Measurements from ENCODE around the gene EIF2D. TPM values are rescaled to one million over a fixed set of nuclear protein-coding genes. Genes with fewer than 3 reads are reported as not detected.
A peak's percentile ranks its signal among the peaks of the same experiment; 100 is the strongest.
"Not testable (repeated sequence)": the region's sequence is repeated elsewhere in the genome, so short reads cannot be mapped to it uniquely, and the experiment has no call there.

EIF2D gene
- polyA plus RNA-seq (ENCODE audit: insufficient read length in 4 of 4) = 10 to 100 TPM; 77.0 to 85.6 (median 82.7) TPM

DNA sequence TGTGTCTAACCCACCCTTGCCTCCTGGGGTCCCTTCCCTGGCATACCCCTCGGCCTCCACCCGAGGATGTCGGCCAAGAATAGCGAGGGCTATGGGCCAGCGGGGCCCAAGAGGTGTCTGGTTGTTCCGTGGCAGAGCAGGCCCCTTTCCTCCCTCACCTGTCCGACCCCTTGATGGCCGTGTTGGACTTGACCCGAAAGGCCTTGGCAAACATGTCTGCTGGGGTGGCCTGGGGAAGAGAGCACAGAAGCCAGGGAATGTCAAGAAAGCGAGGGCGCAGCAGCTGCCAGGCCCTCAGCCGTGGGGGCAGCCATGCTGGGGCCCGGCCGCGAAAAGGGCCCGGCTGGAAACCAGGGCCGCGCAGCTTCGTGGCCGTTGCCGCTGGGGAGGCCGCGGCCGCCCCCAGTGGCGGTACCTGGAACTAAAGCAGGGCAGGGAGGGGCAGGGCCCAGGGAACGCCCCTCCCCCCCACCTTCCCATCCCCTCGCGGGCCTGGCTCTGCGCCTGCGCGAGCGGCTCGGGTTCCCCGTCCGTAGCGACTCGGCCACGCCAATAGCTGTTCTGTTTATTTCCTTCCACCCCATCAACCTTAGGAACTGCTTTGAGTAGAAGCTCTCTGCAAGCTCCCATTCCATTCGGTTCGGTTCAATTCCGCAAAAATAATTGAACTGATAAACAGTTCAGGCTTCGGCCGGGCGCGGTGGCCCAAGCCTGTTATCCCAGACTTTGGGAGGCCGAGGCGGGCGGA is at the start of gene EIF2D:
Gene EIF2D, minus strand, starts transcription at position 337 of the 748 bp plus-strand sequence. Its CDS starts 123 bp downstream, at position 214.
- peak; percentile 83 to 93 (median 90) for DNase-seq (ENCODE audit: low read depth in 4 of 4, low spot score in 3 of 4)

DNA sequence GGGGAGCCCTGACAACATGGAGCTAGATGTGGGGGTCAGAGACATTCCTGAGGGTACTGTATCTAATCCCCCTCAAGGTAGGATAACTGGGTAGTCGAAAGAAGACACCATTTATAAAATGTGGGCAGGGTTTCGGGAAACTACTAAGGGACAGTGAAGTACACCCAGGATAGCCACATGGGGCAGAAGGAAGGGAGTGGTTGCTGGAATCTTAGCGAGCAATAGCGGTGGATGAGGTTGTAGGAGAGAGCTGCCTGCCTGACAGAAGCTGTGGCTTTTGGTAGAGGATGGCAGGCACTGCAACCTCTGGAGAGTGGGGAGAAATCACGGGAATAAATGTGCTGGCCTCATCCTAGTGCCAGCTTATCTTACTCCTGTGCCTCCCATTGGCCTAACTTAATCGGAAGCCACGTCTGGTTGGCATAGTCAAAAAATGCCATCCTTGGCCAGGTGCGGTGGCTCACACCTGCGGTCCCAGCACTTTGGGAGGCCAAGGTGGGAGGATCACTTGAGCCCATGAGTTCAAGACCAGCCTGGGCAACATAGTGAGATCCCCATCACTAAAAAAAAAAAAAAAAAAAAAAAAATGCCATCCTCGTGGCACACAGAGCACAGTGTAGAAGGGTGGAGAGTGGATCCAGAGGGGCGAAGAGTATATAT is 49.0 kb upstream of the EIF2D start:
- DNase-seq (ENCODE audit: low read depth in 4 of 4, low spot score in 3 of 4) = no peak

GRCh38 chr1:206660136-206660535 is 47.9 kb upstream of the EIF2D start:
- no peak for DNase-seq (ENCODE audit: low read depth in 4 of 4, low spot score in 3 of 4)

DNA sequence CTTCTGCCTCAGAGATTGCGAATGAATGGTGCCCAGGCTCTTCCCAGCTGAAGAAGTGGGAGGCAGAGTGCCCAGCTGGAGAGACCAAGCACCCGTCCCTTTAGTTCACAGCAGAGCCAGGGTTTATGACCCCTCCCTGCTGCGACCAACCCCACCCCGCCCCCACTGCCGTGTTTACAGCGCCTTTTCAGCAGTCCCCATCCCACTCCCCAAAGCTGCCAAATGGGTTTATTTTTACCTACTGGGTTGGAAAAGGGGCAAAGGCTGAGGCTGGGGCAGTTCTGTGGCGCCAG is 46.7 kb upstream of the EIF2D start:
- no peak for DNase-seq (ENCODE audit: low read depth in 4 of 4, low spot score in 3 of 4)

DNA sequence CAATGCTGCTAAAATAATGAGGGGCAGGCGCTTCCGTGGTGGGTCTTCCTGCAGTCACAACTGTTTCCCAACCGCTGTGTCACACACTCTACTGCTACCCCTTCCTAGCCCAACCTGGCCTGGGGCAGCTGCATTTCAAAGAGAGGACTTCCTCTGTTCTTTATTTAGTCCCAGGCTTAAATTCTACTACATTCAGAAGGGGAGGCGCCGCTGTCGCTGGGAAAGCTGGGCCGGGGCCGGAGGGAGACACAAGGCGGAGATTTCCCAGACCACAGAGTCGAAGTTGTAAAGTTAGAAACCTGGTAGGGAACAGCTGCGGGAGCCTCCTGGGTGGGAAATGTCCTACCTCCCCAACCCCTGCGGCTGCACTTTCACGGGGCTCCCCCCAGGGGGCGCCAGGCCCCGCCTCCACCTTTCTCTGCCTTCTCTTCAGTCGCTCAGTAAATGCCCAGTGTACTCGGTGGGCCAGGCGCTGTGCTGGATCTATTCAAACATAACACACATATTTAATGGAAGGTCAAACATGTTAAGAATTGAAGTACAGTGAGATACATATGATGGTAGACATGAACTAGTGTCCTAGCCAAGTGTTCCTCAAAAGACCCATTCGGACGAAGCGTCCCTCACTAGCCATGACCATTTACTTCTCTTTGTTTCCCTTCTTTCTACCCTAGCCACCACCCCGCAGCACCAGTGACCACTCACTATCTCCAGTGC is 46.2 kb upstream of the EIF2D start:
- no peak for DNase-seq (ENCODE audit: low read depth in 4 of 4, low spot score in 3 of 4)

- no peak for DNase-seq (ENCODE audit: low read depth in 4 of 4, low spot score in 3 of 4)
Observed at GRCh38 chr1:206657751-206658150, 45.5 kb upstream of the EIF2D start.

DNA sequence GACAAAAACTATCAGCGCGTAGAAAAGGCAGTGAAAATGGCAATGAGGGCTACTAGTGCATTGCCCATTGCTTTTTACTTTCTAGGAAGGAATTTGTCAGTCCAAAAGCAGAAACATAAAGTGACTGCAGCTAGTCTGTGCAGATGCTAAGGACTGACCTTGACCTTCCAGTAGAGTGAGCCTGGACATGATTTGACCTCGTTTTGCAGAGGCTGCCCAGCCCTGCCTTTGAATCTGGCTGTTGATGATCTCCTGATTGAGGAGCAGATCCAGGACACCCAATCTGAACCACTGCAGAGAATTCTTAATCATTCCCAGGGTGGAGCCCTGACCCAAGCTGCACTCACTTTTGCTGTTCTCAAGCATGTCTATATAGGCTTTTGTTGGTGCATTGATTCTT is 44.7 kb upstream of the EIF2D start:
- DNase-seq (ENCODE audit: low read depth in 4 of 4, low spot score in 3 of 4) = no peak

GRCh38 chr1:206655471-206655882 is 43.2 kb upstream of the EIF2D start:
- DNase-seq (ENCODE audit: low read depth in 4 of 4, low spot score in 3 of 4) = no peak

- DNase-seq (ENCODE audit: low read depth in 4 of 4, low spot score in 3 of 4) = no peak
Observed at GRCh38 chr1:206654828-206655227, 42.6 kb upstream of the EIF2D start.

GRCh38 chr1:206653715-206654459 is 41.6 kb upstream of the EIF2D start:
- no peak for DNase-seq (ENCODE audit: low read depth in 4 of 4, low spot score in 3 of 4)

- no peak for DNase-seq (ENCODE audit: low read depth in 4 of 4, low spot score in 3 of 4)
Observed at GRCh38 chr1:206651958-206652890, 40.0 kb upstream of the EIF2D start.

GRCh38 chr1:206651014-206651413 is 38.7 kb upstream of the EIF2D start:
- no peak for DNase-seq (ENCODE audit: low read depth in 4 of 4, low spot score in 3 of 4)

DNA sequence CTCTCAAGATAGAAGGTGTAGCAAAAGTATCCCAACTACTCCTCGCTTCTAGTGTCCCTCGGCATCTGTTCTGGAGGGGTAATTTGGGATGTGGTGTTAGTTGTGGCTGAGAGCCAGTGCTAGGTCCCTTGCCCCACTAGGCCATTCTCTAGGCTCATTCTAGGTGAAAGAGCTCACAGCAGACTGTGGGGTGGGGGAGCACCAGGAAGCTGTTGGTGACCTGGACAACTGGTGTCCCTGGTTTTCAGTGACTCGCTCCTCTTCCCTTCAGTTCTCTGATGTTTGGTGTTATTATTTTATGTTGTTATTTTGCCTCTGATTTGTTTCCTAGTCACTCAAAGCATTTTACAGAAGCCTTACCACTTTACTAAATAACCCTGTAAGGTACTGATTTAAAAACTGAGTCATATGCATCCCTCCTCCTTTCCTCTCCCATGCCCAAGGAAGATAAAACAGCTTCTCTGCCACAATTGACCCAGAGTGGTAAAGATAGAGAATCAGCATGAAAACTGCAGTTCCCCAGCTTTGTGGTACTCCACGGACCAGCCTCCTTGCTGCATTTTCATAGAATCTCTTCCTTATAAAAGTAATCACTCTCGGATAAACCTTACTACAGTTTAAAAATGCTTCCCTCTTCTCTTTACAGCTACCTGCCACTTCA is 37.1 kb upstream of the EIF2D start:
- DNase-seq (ENCODE audit: low read depth in 4 of 4, low spot score in 3 of 4) = no peak

DNA sequence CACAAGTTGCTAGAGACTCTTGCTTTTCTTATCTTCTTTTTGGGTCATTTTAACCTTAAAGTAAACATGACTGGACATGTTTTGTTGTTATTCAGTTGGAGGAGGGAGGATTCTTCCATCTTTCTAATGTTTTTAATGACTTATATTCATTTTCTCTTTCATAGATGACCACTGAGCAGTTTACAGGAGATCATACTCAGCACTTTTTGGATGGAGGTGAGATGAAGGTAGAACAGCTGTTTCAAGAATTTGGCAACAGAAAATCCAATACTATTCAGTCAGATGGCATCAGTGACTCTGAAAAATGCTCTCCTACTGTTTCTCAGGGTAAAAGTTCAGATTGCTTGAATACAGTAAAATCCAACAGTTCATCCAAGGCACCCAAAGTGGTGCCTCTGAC is 35.0 kb upstream of the EIF2D start:
- DNase-seq (ENCODE audit: low read depth in 4 of 4, low spot score in 3 of 4) = no peak

- no peak for DNase-seq (ENCODE audit: low read depth in 4 of 4, low spot score in 3 of 4)
Observed at GRCh38 chr1:206646504-206646903, 34.2 kb upstream of the EIF2D start.

DNA sequence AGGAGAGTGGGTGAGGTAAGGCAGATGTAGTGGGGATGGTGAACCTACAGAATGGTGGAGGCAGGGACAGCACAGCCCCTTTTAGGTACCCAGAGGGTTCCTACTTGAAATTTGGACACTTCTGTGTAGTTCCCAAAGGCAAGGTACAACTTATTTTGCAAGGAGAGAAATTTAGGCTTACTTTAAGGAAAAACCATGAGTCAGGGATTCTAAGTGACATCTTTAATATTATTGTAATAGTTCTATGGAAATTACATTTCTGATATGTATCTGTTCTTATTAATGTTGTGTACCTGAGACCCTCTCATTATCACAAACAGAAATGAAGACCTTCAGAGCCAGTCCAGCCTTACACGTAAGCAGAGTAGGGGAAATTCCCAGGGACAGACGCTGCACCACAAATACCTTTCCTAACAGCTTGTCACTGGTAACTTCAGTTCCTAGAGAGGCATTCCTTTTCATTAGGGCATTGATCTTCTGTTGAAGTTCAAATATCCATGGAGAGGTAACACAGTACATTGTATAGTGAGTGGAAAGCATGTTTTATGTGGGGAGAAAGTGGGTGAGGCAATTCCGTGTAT is 30.9 kb upstream of the EIF2D start:
- DNase-seq (ENCODE audit: low read depth in 4 of 4, low spot score in 3 of 4) = no peak

GRCh38 chr1:206642074-206642473 is 29.8 kb upstream of the EIF2D start:
- DNase-seq (ENCODE audit: low read depth in 4 of 4, low spot score in 3 of 4) = not testable (repeated sequence)

DNA sequence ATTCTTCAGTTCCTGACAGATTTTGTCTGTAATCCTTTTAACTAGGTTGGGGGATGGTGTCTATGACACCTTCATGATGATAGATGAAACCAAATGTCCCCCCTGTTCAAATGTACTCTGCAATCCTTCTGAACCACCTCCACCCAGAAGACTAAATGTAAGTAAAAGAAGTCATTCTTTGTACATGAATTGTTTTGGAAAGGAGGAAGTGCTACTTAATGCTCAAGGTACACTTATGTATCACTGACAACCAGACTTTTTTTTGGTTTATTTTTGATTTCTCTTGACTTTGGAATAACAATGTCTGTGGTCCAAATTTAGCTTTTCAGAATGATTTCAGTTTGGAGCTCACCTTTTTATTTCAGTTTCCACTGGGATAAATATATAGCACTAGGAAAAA is 25.3 kb upstream of the EIF2D start:
- no peak for DNase-seq (ENCODE audit: low read depth in 4 of 4, low spot score in 3 of 4)

DNA sequence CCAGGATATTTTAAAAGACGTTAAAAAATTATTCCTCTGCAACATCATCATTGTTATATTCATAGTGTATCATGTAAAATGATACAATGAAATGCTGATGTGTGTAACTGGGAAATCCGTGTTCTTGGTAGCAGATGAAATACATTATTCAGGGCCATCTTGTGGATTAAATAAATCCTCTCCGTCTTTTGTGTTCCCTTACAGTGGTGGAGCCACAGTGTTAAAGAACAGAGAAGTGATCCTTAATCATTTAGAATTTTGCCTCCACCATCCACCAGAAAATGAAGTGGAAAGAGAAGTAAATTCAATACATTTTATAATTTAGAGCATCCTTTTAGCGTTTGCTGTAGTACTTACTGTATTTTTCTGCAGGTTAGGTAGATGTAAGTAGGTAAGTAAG is 24.4 kb upstream of the EIF2D start:
- no peak for DNase-seq (ENCODE audit: low read depth in 4 of 4, low spot score in 3 of 4)
